Parathyroid adenoma (tissue), 2 donors: ENCODE measurements around the gene OBSL1.
A peak's percentile ranks its signal among the peaks of the same experiment; 100 is the strongest.

Source experiments
- H2AFZ ChIP-seq: fragments of 300-600 bp; sonication (generic); one replicate; pipeline ENCODE4 v1.7.0; 2017; ENCODE audit warnings: antibody characterized with exemption, mild to moderate bottlenecking
- H3K27ac ChIP-seq: fragments of 300-600 bp; sonication (generic); one replicate; pipeline ENCODE4 v1.7.0; 2017
- H3K27me3 ChIP-seq: fragments of 300-600 bp; sonication (generic); one replicate; pipeline ENCODE4 v1.7.0; 2017; ENCODE audit warnings: low read length; ENCODE audit not compliant: control insufficient read depth, insufficient read depth
- H3K36me3 ChIP-seq: fragments of 300-600 bp; sonication (generic); one replicate; pipeline ENCODE4 v1.7.0; 2017; ENCODE audit warnings: low read length; ENCODE audit not compliant: control insufficient read depth, insufficient read depth
- H3K4me1 ChIP-seq: fragments of 300-600 bp; sonication (generic); one replicate; pipeline ENCODE4 v1.7.0; 2017; ENCODE audit warnings: control low read depth
- H3K4me2 ChIP-seq: fragments of 300-600 bp; sonication (generic); one replicate; pipeline ENCODE4 v1.7.0; 2017; ENCODE audit warnings: low read length
- H3K4me3 ChIP-seq: fragments of 300-600 bp; sonication (generic); one replicate; pipeline ENCODE4 v1.7.0; 2017; ENCODE audit warnings: low read depth, low read length
- H3K79me2 ChIP-seq: fragments of 300-600 bp; sonication (generic); one replicate; pipeline ENCODE4 v1.7.0; 2017; ENCODE audit warnings: control low read depth
- H3K9ac ChIP-seq: fragments of 300-600 bp; sonication (generic); one replicate; pipeline ENCODE4 v1.7.0; 2017; ENCODE audit warnings: mild to moderate bottlenecking
- H3K9me3 ChIP-seq: fragments of 300-600 bp; sonication (generic); one replicate; pipeline ENCODE4 v1.7.0; 2017; ENCODE audit warnings: low read length; ENCODE audit not compliant: control insufficient read depth
- TF ChIP-seq, protein P1 (sequence below): fragments of 300-600 bp; sonication (generic); IDR thresholded peaks from one replicate; pipeline ENCODE4 v1.7.0; 2017; ENCODE audit warnings: antibody characterized with exemption, mild to moderate bottlenecking
- donor health status: primary hyperparathyroidism.

The OBSL1 gene

DNA sequence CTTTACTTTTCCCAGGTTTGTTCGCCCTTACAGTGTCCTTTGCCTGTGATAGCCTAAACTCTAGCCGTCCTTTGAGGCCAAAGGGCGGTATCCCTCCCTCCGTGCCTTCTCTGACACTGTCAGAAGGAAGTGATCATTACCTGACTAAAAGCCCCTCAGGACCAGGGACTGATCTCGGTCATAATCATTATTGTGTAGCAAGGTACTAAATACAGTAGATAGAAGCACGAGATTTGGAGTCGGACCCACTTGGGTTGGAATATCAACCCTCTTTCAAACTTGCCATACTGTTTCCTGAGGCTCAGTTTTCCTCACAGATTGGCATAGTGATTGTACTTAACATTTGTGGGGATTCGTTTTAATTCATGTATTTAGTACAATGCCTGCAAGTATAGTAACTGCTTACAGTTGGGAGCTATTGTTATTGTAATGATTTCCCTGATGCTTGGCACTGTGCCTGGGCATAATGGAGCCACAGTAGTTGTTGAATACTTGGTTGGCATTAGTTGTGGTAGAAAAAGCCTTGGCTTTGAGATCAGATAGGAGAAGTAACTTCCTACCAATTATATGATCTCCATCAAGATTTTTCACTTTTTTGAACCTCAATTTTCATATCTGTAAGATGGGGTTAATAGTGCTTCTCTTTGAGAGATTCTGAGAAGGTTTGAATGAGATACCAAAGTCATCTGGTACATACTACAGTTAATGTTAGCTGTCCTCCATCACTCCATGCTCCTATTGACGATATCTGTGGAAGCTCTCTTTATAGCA lies 27.2 kb upstream of the OBSL1 start:
- Histone ChIP-seq H2AFZ (peak overlapping the region; percentile 83), H3K36me3 (no peaks in the 10 kb centered on the region), H3K79me2 (no peaks in the 10 kb centered on the region), H3K4me3 (peak overlapping the region; percentile 97), H3K9me3 (no peaks in the 10 kb centered on the region), H3K27ac (peak overlapping the region; percentile 90), H3K4me1 (peaks cover 10% of the 10 kb centered on the region), H3K9ac (no peak overlapping the region), H3K27me3 (no peaks in the 10 kb centered on the region), H3K4me2 (peak overlapping the region; percentile 94)
- TF ChIP-seq, protein P1, sequence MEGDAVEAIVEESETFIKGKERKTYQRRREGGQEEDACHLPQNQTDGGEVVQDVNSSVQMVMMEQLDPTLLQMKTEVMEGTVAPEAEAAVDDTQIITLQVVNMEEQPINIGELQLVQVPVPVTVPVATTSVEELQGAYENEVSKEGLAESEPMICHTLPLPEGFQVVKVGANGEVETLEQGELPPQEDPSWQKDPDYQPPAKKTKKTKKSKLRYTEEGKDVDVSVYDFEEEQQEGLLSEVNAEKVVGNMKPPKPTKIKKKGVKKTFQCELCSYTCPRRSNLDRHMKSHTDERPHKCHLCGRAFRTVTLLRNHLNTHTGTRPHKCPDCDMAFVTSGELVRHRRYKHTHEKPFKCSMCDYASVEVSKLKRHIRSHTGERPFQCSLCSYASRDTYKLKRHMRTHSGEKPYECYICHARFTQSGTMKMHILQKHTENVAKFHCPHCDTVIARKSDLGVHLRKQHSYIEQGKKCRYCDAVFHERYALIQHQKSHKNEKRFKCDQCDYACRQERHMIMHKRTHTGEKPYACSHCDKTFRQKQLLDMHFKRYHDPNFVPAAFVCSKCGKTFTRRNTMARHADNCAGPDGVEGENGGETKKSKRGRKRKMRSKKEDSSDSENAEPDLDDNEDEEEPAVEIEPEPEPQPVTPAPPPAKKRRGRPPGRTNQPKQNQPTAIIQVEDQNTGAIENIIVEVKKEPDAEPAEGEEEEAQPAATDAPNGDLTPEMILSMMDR, result no peak

DNA sequence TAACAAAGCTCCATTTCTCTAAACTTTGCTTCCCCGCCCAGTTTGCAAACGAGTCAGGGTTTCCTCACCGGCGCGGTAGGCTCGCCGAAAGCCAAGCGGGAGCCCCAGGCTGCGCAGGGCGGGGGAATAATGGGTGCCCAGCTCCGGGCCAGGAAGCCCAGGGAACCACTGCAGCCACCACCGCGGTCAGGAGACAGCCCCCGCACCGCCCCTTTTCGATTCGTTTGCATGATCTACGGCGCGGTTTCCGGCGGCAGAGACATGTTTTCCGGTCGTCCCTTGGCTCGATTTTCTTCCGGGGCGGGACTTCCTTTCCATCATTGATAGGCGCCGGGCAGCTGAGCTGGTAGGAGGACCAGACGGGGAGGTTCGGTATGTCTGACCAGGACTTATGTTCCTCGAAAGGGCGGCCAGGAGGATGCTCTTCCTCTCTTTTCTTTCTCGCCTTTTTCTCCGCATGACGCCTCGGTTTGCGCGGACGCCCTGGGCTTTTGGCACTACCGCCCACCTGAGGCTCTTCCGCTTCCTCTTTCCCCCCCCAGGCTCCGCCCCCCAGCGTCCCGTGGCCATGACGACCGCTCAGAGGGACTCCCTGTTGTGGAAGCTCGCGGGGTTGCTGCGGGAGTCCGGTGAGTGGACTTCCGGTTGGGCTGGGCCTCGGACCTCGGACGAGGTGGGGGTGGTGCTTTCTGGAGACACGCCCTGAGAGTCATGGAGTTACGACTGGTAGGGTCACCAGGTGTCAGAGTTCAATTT lies 26.4 kb upstream of the OBSL1 start, which contains the start of gene STK11IP:
Gene STK11IP (plus strand): TSS at position 306 of the 756 bp plus-strand sequence. CDS start 263 bp downstream, at position 569.
- Histone ChIP-seq H3K9ac (peak within 1 kb of the TSS; percentile 47), H3K4me1 (peaks cover 10% of the 10 kb centered on the region), H3K27ac (peak within 1 kb of the TSS; percentile 90), H3K4me3 (peak within 1 kb of the TSS; percentile 97), H3K9me3 (no peaks in the 10 kb centered on the region), H2AFZ (peak within 1 kb of the TSS; percentile 83), H3K27me3 (no peaks in the 10 kb centered on the region), H3K4me2 (peak within 1 kb of the TSS; percentile 94), H3K36me3 (no peaks in the 10 kb centered on the region), H3K79me2 (no peaks in the 10 kb centered on the region)
- TF ChIP-seq, protein P1, result no peak

DNA sequence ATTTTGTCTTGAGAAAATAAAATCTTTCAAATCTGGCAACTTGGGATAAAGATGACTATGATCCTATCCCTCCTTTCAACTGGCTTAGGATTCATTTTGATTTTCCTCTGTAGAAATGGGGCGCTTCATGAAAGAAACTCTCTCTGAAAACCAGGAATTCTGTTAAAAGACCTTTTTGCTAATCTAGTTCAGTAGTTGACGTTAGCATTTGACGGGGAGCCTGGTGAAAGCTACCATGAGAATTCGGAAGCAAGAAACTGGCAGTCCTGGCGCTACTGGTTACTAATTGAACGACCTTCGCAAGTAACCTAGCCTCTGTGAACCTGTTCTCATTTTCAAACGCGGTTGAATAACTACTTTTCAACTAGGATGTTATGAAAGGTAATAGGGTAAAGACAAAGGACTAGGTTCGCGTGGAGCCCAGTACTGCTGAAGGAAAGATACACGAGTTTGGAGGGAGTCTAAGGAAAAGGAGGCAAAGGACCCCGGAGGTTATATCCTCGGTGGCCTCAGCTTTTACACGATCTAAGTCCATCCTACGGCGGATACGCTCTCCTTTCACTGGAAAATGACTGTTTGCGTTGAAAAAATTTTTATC lies 25.7 kb upstream of the OBSL1 start:
- H3K9ac ChIP-seq, result peak overlapping the region; percentile 47
- peak overlapping the region; percentile 90 for H3K27ac ChIP-seq
- H3K79me2 ChIP-seq, result no peaks in the 10 kb centered on the region
- no peaks in the 10 kb centered on the region for H3K27me3 ChIP-seq
- H3K36me3 ChIP-seq, result no peaks in the 10 kb centered on the region
- H3K9me3 ChIP-seq, result no peaks in the 10 kb centered on the region
- H3K4me3 ChIP-seq, result peak overlapping the region; percentile 97
- peak overlapping the region; percentile 83 for H2AFZ ChIP-seq
- peak overlapping the region; percentile 94 for H3K4me2 ChIP-seq
- TF ChIP-seq, protein P1, result no peak
- peaks cover 10% of the 10 kb centered on the region for H3K4me1 ChIP-seq

DNA sequence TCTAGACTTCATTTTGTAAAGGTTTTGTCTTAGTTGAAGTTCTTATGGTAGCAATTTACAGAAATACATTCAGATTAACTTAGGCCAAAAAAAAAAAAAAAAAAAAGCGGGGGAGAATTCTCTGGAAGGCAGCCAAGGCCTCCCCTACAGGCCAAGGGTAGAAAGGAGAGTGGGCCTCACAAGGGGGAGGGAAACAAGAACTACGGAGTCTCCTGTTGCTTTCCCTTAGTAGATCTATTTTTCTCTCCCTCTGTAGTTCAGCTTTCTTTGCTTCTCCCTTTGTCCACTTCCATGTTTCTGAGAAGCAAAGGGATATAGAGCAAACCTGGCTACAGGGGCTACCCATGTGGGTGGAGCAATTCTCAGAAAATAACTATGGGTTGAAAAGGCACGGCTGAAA lies 23.9 kb upstream of the OBSL1 start:
- Histone ChIP-seq H3K9ac (no peak overlapping the region), H3K27me3 (no peaks in the 10 kb centered on the region), H3K4me1 (peaks cover 10% of the 10 kb centered on the region), H3K4me2 (no peak overlapping the region), H3K36me3 (no peaks in the 10 kb centered on the region), H3K4me3 (no peak overlapping the region), H3K27ac (no peak overlapping the region), H3K79me2 (no peaks in the 10 kb centered on the region), H2AFZ (no peak overlapping the region), H3K9me3 (no peaks in the 10 kb centered on the region)
- TF ChIP-seq, protein P1, result no peak
